COLO829 (cell line): ENCODE data around the gene TEX38.
A peak's percentile ranks its signal among the peaks of the same experiment; 100 is the strongest.
"Not testable (repeated sequence)": the region's sequence is repeated elsewhere in the genome, so short reads cannot be mapped to it uniquely, and the experiment has no call there.

Experiments
- DNase-seq: peaks from one replicate; pipeline ENCODE4 v3.0.0; 2012; ENCODE audit warnings: low spot score

Gene TEX38

DNA sequence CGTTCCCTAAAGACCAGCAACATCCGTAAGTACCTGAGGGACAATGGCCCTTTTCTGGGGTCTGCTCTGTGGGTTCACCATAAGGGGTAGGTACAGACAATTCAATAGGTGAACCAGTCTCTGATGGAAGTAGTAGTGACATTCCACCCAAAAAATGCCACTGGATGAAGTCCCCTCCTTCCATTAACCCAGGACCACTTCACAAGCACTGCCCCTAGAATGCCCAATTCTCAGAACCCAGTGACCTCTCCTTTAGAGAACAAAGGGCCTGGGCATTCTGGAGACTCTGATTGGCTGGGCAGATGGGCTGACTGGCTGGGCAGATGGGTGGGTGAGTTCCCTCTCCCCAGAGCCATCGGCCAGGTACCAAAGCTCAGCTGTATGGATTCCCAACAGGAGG, at the start of gene TEX38:
TEX38 (plus strand) TSS at position 301 of the 400 bp plus-strand sequence; CDS start at position 382, 81 bp downstream.
- DNase-seq: no peak

DNA sequence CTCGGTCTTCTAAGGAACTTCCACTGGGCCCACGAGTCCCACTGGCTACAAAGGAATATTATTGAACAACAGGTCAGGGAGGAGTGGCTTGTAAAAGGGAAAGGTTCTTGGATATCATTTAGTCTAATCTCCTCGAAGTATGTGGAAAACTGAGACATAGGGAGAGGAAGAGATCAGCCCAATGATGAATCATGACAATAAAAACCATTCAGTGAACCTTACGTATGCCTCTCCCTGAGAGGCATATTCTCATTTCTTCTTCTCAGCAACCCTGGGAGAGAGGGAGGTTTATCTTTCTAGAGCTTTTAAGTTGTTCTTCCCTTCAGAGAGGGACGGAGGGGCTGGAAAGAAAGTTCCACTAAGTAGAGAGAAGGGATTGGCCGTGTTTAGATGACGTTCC, 49.7 kb upstream of the TEX38 start:
- DNase-seq: no peak

DNA sequence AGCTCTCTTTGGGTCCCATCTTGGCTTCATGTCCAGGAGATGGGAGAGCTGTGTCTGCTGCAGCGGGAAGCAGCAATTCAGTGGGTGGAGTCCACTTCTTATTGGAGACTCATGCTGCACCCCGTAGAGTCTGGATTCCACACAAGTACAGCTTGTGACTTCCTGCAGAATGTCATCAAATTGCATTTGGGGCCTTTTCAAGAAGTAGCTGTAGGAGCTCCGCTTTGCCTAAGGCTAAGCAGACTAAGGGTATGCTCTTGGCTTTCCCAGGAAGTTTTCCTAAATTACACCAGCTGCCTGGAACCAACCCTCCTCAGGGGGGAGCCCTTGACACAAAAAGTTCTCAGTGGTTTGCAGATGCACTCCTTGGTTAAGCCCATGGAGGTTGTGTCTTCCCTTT, 49.3 kb upstream of the TEX38 start:
- peak; percentile 66 for DNase-seq

DNA sequence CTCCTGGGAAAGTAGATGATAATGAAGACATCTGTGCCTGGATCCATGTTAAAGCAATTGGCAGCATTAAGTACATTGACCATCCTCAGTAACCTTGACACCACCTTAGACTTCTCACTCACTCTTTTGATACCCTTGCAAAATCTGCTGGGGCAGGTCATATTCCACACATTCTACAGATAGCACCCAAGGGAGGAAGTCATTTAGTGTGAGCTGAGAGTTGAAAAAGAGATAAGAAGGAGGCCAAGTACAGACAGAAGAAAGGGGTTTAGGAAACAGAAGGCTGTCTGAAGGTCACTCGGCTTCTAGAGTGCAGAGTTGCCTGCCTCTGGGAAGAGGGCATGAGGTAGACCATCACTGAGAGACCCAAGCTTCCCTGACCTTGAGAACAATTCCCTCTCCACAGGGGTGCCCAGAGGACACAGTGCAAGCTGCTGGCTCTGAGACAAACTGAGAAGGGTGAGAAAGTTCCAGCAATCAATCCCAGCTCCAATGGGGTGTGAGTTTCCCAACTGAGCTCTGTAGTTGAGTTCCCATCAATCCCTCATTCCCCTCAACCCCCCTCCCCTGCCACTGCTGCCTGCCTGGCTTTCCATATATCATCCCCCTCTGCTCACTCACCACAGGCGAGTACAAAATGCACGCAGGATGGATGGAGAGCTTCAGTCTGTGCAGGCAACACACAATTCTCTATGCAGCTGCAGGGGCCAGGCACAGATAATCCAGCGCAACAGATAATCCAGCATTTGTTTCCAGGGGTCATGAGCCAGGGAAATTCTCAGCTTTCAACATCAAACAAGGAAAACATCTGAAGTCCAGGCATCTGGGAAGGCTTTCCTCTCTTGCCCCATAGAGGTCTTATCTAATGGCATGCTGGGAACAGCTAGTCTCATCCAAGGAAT, 47.7 kb upstream of the TEX38 start:
- no peak for DNase-seq

DNA sequence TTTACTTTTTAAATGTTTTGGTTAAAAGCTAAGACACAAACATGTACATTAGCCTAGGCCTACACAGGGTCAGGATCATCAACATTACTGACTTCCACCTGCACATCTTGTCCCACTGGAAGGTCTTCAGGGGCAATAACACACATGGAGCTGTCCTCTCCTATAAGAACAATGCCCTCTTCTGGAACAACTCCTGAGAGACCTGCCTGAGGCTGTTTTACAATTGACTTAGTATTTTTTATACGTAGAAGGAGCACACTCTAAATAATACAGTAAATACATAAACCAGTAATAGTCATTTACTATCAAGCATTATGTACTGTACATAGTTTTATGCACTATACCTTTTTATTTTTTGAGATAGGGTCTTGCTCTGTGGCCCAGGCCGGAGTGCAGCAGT, 40.9 kb upstream of the TEX38 start:
- no peak for DNase-seq

DNA sequence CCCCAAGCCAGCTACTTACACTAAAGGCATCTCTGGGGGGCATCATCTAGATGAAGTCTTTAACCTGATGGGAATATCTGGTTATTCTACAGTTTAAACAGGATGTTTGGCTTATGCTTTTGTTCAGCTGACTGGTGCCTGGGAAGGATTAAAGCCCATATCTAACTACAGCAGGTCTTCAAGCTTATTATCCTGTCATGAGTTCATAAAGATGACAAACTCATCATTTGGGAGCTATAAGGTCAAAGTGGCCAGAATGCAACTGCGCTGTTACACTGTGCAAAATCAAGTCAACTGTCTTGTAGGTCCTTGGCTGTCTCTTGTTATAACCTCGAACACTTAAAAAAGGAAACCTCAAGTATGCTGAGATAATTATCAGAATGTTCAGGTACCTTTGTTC, 36.4 kb upstream of the TEX38 start:
- DNase-seq: no peak

DNA sequence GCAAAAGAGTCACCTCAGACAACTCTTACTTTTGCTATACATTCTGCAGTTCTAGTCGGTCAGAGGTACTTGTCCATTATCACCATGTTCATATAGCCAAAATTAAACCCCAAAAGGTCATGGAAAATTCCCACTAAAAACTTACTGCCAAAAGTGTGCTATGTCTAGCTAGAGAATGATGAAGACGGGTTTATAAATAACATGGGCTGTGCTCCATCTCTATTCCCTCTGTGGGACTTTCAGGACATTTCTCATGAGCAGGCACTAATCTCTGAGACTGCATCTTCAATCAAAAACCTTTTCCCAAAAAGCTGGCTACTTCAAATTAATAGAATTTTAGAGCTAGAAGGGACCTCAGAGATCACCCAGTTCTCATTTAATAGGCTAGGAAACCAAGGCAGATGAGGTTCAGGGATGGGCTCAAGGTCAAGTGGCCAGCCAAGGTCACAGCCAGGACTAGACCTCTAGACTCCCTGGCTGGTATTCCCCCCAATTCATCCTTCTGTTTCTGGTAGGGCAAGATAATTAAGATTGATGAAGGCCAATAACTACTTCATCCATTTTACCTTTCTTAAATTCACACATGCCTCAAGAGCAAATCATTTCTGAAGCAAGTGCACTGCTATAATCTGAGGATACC, 34.1 kb upstream of the TEX38 start:
- no peak for DNase-seq

DNA sequence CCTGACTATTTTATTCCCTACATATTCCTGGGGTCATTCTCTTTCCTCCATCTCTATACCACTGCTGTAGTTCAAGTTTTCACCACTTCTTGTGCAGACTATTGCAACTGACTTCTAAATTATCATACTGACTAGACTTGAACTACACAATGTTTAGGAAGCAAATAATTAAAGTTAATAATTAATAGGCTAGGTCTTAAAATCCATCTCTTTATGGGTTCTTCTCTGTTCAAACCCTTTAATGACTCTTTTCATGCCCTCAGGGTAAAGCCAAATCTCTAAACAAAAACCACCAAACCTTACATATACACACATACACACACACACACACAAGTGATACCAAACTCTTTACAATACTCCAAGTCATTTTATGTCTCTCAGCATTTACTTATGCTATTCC, 32.7 kb upstream of the TEX38 start:
- no peak for DNase-seq

DNA sequence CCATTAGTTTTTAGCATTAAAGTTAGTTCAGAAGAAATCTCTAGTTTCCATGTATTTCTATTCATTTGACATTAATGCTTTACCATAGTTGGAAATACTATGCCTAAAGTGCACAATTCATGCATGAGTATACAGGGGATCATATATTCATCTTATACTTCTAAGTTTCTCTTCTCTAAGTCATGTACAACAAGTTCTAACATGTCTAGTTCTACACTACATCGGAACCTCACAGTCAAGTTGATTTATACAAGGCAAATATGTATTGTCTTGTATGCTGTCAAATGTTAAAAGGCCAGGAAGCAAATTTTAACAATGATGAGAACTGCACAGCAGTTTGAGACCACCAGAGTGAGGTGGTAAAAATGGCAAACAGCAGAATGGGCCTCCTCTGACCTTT, 32.1 kb upstream of the TEX38 start:
- DNase-seq: no peak

DNA sequence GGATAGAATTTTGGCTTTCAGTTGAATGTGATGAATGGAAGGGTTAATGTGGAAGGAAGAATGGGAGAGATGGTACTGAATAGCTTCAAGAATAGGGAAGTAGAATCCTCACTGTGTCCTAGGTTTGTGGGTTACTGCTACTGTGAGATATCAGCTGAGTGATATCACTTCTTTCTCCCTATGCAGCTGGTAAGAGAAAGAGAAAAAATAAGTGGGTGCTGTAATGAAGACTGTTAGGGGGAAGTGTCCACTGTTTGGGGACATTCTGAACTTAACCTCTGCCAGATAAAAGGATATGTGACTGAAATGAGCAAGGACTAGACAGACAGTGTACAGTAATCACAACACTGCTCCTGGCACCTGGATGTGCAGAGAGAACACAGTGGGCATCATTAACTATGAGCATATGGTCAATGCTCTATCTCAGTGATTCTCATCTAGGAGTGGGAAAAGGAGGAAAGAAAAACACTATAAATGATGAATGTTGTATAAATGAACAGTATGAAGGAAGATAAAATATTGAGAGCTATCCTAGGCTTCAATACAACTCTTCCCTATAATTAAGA, 29.5 kb upstream of the TEX38 start:
- DNase-seq: no peak

DNA sequence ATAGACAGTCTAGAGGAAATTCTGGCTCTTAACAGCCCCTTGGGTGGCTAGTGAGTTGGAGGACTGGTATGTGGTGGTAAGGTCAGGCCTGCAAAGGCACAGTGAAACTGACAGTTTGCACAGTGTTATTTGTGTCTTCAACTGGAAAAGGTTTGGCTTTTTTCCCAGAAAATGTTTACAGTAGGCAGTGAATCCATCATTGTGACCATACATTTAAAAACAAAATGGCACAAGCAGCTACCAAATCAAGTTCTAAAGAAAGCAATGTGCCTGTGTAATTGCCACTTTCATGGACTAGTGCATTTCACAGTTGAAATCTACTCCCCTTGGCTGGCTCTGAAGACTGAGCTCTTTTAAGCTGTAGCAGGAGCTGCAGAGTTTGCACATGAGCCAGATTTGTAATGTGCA, 28.3 kb upstream of the TEX38 start:
- peak; percentile 84 for DNase-seq

DNA sequence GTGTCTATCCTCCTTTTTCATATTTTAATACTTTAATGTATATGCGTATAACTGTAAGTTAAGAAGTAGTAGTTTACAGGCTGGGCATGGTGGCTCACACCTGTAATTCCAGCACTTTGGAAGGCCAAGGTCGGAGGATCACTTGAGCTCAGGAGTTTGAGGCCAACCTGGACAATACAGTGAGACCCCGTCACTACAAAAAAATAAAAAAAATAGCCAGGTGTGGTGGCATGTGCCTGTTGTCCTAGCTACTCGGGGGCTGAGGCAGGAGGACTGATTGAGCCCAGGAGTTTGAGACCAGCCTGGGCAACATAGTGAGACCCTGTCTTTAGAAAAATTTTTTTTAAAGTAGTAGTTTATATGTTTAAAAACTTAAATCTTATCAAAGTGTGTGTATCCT, 25.8 kb upstream of the TEX38 start:
- no peak for DNase-seq

DNA sequence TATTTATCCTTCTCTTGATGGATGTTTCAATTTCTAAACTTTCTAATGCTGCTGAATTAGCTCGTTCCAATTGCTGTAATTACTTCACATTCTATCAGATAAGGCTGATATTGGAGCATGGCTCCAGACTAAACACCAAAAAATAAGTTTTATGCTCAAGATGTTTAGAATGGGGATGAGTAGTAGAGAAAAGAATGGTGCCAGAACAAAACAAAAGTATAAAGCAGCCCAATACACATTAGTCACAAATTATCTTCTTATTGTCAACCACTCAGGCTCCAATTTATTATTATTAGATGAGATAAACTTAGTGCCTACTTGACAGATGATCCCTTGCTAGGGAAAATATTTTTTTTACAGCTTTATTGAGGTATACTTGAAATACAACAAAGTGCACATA, 25.3 kb upstream of the TEX38 start:
- DNase-seq: no peak

DNA sequence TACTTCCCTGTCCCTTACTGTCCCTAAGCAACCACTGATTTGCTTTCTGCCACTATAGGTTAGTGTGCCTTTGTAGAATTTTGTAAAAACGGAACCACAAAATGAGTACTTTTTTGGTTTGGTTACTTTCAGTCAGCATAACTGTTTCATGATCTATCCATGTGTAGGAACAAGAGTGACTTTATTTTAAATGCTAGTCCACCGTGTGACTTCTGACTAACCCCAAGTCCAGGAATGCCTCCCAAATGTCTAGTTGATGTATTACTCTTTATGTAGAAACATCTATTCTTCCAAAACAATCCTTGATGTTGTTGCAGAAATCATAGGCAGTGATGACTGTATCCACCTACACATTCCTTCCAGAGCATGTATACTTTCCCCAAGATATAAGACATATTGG, 24.8 kb upstream of the TEX38 start:
- peak; percentile 42 for DNase-seq

DNA sequence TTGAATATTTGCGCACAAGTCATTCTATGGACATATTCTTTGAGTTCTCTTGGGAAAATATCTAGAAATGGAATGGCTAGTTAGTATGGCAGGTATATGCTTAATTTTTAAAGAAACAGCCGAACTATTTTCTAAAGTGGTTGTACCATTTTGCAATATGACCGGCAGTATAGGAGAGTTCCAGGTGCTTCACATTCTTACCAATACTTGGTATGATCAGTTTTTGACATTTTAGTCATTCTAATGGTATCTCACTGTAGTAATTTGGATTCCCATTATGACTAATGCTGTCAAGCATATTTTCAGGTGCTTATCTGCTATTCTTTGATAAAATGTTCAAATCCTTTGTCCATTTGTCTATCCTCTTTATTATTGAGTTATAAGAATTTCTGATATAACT, 24.0 kb upstream of the TEX38 start:
- no peak for DNase-seq

DNA sequence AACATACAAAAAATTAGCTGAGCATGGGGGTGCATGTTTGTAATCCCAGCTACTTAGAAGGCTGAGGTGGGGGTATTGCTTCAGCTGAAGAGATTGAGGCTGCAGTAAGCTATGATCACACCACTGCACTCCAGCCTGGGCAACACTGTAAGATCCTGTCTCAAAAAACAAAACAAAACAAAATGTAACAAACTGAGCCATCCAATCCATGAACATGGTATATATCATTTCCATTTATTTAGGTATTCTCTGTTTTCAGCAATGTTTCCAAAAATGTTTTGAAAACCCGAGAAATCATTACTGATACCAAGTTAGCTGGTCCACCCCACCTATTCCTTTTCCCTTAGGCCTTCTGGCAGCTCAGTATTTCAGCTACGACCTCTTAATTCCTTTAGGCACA, 21.9 kb upstream of the TEX38 start:
- DNase-seq: no peak

DNA sequence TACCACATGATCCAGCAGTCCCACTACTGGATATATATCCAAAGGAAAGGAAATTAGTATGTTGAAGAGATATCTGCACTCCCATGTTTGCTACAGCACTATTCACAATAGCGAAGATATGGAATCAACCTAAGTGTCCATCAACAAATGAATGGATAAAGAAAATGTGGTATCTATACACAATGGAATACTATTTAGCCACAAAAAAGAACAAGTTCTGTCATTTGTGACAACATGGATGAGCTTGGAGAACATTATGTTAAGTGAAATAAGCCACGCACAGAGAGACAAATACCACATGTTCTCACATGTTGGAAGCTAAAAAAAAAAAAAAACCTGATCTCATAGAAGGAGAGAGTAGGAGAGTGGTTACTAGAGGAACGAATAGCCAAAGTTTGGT, 21.2 kb upstream of the TEX38 start:
- no peak for DNase-seq

DNA sequence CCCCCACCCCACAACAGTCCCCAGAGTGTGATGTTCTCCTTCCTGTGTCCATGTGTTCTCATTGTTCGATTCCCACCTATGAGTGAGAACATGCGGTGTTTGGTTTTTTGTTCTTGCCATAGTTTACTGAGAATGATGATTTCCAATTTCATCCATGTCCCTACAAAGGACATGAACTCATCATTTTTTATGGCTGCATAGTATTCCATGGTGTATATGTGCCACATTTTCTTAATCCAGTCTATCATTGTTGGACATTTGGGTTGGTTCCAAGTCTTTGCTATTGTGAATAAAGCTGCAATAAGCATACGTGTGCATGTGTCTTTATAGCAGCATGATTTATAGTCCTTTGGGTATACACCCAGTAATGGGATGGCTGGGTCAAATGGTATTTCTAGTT, 20.5 kb upstream of the TEX38 start:
- not testable (repeated sequence) for DNase-seq

DNA sequence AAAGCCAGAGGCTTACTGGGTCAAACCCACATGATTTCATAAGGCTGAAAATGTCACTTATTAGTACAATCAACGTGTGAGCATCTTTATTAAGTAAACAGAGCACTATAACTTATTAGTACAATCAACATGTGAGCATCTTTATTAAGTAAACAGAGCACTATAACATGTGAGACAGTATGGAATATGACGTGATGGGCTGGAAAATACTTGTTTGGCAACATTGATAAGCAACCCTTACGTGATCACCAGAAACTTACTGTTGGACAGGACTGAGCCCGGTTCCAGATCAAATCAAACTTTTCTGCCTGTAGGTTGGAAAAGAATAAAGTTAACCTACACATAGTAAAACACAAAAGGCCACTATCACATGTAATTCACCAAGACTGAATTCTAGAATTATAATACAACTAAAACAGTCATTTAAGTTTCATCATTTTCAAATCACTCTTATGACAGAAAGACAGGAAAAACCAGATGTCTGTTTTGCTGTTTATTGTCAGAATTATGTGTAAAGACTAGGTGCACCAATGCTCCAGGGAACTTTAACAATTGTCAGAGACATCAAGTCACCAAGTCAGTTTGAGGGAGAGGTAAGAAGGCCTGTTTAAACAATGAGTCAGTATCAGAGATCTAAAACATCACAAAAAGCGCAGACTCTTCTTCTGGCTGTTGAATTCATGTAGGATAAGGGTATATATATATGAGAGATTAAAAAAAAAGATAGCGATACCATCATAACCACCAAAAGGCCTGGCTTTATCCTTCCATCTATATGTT, 19.1 kb upstream of the TEX38 start:
- no peak for DNase-seq

DNA sequence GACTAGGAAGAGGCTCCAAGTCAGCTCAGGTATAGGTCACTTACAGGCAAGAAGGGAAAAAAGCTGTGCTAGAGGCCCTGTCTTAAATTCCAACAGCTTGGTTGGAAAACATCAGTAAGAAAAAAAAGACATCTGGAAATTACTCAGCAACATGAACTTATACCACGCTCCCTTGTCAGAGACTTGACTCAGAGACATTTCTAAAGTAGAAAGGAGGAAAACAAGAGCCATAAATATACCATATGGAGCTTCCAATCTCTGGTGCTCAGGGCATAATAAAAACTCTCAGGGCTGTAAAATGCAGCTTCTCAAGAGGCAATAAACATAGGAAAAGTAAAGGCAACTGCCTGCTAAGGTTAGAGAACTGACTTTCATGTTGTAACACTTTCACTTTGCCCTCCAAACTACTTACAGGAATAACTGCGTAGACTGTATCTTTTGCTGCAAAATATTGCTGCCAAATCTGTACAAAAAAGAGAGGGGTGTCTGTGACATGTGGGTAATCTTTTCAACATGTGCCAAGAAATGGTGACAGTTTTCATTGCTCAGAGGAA, 18.2 kb upstream of the TEX38 start:
- DNase-seq: no peak

DNA sequence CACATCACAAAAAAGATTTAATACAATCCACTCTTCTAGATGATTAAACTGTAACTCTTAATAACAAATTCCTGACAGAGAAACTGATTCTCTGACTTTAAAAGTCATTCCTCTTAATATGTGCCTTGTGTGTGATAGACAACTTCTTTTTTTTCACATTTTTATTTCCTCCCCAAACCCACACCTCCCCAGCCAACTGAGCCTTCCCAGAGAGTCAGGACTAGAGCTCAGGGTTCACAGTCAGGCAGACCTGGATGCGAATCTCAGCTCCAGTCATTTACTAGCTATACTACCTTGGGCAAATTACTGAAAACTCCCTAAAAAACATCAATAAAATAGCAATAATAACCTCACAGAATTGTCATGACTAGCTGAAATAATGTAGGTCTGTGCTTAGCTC, 17.6 kb upstream of the TEX38 start:
- DNase-seq: no peak

DNA sequence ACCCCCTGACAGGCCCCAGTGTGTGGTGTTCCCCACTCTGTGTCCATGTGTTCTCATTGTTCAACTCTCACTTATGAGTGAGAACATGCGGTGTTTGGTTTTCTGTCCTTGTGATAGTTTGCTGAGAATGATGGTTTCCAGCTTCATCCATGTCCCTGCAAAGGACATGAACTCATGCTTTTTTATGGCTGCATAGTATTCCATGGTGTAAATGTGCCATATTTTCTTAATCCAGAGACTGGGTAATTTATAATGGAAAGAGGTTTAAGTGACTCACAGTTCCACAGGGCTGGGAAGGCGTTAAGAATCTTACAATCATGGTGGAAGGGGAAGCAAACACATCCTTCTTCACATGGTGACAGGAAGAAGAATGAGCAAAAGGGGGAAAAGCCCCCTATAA, 17.0 kb upstream of the TEX38 start:
- not testable (repeated sequence) for DNase-seq
